ENCODE measurements around the gene RAB3IL1.

The RAB3IL1 gene

DNA sequence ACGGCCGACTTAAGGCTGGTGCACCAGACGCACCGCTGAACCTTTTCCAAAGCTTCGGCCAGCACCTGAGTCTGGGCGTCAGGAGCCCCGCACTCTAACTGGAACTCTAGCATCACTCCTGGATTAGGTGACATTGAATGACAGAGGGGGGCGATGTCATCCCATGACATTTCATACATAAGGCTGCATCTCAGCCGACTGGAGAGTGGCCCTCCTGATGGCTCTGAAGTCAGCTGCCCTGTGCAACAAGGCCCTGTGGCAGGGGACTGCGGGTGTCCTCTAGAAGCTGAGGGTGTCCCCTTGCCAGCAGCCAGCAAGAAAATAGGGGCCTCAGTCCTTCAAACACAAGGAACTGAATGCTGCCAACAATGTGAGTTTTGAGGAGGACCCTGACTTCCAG, 16.0 kb downstream of the RAB3IL1 start:
- no peak for DNase-seq

DNA sequence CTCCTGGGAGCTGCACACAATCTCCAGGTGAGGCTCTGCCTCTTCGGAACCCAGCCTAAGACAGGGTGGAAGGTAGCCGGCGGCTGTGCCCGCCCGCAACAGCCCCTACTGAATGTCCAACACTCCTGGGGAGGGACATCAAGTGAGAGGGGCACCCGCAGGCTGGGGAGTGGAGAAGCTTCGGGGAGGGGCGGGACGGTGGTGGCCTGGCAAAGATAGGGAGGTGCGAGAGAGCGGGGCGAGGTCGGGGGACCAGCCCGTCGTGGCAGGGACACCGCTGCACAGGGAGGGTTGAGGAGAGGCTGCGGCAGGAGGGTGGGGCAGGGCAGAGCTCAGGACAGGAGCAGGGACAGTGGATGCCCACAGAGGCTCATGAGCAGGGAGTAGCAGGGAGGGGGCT, 17.1 kb downstream of the RAB3IL1 start:
- no peak for DNase-seq

DNA sequence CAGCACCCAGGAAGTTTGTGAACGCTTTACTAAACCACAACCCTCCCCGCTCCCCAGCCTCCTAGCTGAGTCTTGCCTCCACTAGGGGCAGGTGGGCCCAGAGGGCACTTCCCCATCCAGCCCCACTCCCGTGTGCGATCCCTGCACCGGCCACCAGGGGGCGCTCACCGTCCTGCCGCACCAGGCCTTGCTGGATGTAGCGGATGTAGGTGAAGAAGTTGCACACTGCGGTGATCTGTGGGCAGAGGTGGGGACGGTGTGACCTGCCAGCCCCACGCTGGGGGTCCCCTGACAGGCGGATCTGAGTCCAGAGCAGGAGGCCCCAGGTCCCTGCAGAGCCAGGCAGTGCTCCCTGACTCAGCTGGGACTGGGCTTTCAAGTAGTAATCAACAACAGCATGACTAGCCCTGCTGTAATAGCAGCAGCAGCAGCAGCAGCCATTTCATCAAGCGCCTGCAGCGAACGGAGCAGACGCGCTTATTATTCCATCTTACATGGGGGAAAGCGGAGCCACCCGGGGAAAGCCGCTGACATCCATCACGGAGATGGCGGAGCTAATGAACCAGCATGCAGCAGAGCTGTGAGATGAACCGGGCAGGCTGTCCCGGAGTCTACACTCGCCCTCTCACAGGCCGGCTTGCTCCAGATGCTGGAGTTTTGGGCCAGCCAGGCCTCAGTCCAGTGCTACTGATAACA, 18.1 kb downstream of the RAB3IL1 start:
- DNase-seq, result peak; percentile 66

DNA sequence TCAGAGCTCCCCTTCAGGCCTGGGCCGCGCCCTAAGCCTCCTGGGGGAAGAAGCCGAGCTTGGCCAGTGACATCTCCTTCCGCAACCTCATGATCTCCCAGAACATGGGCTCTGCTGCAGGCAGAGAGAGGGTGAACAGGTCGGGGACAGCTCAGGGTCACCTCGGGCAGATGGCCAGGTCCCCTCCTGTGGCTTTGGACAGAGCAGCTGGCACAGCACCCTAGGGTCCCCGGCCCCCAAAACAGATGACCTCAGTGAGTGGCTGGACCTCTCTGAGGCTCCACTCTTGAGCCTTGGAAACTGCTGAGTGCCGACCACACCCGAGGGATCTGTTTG, 19.2 kb downstream of the RAB3IL1 start:
- no peak for DNase-seq

DNA sequence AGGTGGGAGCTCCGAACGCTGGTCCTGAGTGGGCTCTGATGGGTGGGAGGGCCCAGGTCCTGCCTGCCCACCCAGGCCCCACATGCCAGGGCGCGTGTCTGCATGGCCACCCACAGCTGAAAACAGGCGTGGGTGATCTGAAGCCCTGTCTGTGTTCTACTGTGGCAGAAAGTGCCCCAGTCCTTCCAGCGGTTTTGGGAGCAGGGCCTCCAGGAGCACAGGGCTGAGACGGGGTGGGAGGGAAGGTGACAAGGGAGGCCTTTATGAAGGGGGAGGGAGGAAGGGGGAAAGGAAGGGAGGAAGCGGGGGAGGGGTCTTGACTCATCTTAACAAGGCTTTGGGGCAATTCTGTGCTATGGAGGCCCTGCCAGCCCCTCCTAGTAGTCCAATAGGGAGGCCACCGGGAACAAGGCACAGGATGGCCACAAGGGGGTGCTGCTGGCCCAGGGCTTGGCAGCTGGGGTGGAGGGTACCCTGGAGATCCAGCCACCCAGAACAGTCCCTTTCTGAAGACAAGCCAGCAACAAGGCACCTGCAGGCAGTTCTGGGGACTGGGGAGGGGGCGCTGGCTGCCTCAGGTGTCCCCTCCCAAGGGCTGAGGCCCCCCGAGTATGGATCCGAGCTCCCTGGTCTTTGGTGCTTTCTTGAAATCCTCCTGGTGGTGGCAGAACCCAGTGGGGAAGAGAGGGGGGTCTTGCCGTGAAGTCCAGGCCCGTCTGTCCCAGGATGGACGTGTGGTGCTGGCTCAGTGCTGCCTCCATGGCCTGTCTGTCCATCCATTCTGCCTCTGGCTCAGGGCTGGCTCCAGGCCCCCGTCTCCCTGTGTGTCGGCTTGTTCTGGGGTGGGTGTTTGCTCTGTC, 19.7 kb downstream of the RAB3IL1 start:
- peak; percentile 61 for DNase-seq

DNA sequence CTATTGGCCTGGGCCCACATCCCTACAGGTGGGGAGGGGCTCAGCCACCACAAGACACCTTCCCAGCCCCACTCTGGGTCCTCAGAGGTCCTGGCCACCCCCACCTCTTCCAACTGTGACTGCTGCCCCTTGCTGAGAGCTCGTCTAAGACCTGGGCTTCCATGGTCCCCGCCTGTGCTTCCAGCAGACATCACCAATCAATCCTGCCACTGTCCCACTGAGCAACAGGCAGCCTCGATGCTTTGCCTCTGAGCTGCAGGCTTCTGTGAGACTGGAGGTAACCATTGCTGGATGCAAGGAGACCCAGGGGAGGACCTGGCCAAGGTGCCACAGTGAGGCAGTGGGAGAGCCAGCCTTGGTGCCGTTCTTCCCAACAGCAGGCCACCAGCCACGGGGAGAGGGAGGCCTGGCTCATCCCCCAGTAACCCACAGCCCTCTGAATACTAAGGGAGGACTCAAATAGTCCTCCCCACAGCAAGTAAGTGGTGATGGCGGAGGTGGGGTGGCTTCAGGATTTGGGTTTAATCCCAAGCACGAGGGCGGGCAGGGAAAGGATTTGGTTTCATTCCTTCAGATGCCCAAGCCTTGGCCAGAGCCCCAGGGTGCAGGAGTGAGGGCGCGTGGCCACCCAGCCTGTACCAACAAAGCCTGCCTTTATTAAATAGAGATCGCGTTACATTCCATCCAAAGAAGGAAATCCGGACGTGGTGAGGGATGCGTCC, 20.5 kb downstream of the RAB3IL1 start:
- DNase-seq, result no peak

DNA sequence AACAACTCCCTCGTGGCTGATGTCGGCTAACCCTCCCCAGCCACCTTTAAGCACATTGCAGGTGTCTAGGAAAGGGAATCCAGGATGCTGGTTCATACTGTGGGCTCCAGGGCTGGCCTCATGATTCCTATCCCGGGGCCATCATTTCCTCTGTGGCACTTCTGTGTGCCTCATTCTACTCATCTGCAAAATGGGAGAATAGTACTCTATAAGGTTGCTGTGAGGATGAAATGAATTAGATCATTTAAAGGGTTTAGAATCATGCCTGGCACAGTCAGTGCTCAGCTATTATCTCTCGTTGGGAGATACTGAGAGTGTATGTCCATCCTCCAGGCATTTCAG, 21.7 kb downstream of the RAB3IL1 start:
- no peak for DNase-seq

DNA sequence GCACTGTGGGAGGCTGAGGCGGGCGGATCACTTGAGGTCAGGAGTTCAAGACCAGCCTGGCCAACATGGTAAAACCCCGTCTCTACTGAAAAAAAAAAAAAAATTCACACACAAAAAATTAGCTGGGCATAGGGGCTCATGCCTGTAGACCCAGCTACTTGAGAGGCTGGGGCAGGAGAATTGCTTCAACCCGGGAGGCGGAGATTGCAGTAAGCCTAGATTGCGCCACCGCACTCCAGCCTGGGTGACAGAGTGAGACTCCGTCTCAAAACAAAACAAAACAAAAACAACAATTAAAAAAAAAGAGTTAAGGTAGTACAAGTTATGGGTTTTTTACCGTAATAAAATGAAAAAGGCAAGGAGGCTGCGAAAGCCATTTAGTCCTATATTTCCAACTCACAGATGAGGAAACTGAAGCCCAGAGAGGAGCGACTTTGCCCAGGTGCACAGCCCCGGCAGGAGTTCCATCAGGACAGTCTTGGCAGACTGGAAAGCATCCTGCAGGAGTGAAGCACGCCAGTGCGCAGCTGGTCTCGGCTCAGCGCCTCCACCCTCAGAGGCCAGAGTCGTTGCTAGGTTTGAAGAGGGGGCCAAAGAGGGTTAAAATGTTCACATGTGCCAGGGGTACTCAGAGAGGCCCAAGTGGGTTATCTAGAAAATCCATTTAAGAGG, 22.2 kb downstream of the RAB3IL1 start:
- no peak for DNase-seq

DNA sequence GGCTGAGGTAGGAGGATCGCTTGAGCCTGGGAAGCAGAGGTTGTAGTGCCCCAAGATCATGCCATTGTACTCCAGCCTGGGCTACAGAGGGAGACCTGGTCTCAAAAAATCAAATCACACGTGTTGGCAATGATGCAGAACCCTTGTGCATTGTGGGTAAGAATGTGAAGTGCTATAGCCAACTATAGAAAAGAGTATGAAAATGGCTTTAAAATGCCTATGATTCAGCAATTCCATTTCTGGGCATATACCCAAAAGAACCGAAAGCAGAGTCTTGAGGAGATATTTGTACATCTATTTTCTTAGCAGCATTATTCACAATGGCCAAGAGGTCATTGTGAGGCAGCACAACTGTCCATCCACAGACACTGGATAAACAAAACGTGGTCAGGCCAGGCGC, 23.4 kb downstream of the RAB3IL1 start:
- no peak for DNase-seq

DNA sequence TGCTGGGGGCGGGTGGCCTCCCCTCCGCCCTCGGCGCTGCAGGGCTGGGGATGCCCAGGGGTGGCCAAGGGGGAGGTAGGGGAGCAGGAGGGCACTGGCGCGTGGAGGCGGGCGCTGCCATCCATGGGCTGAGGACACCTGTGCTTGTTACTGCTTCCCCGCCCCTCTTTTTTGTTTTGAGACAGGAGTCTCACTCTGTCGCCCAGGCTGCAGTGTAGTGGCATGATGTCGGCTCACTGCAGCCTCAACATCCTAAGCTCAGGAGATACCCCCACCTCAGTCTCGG, 25.3 kb downstream of the RAB3IL1 start:
- DNase-seq, result peak; percentile 62

DNA sequence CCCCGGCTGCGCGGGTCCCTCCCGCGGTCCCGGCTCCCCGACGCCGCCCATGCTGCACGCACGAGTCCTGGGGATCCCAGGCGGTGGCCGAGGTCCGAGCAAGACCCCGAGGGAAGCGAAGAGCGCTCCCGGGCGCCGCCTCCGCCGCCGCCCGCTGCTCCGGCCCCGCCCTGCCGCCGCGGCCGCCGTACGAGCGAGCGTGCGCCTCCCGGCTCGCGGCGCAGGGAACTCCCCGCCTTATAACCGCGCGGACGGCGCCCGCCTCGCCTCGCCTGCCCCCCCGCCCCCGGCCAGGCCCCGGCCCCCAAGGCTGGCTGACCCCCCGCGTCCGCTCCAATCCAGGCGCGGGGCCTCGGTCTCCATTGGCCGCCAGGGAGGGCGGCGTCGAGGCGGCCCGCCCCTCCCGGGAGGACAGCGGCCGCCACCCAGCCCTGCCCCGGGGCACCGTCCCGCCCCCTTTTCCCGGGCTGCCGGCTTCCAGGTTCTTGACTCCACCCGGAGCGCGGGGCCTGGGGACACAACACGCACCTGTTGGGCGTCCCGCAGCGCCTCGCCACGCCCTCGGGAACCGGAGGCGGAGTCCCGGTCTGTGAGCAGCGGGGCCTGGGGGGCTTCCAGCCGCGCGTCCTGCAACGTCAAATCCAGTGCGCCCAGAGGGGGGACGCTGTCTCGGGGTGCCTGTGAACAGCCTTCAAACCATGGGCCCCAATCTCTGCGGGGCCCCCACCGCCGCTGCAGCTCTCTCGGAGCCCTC, 25.9 kb downstream of the RAB3IL1 start, which contains the start of gene FADS3:
Gene FADS3 (minus strand): TSS at position 215 of the 754 bp plus-strand sequence. CDS start 164 bp downstream, at position 51.
- peak; percentile 86 for DNase-seq

DNA sequence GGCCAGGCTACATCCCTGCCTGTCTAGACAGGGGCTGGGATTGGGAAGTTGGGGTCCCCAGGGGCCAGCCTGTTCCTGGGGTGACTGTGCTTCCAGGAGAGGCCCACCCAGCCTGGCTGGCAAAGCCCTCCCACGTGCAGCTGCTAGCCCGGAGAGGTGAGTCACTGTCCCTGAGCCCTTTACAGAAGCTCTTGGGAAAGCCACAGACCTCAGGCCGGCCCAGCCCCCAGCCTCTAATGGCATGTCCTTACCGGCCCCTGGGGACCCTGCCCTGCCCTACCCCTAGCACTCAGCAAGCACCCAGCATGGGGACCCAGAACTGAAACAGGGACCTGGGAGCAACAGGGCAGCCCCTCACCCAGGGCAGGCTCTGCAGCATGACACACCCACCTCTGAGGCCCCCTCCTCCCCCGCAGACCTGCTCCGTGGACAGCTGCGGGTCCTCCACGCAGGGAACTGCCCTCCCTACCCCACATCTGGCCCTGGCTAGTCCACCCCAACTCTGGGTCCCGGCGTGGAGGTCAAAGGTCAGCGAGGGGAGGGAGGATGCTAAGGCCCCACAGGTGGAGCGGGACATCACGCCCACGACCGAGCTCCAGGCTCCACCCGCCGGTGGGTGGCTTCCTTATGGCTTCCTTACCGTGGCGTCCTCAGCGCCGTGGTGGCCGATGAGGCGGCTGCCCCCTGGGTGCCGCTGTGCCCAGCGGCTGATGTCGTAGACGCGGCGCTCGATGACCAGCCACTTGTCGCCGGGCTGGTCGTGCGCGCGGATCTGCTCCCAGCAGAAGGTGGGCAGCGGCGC, 26.6 kb downstream of the RAB3IL1 start:
- DNase-seq, result peak; percentile 50

DNA sequence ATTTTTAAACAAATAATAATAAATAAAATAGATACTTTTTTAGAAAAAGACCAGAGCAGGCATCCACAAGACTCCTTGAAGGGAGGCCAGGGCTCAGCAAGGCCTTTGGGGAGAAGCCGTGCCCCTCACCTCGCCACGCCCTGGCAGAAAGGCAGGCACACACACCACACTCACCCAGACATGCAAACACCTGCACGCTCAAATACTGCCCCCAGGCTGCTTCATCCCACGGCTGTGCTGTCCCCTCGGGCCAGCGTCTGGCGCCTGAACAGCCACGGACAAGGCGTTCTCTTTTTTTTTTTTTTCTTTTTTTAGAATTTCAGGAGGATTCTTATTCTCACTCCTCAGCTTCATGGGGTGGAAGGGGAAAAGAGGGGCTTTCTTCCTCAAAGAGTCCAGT, 27.5 kb downstream of the RAB3IL1 start:
- no peak for DNase-seq

DNA sequence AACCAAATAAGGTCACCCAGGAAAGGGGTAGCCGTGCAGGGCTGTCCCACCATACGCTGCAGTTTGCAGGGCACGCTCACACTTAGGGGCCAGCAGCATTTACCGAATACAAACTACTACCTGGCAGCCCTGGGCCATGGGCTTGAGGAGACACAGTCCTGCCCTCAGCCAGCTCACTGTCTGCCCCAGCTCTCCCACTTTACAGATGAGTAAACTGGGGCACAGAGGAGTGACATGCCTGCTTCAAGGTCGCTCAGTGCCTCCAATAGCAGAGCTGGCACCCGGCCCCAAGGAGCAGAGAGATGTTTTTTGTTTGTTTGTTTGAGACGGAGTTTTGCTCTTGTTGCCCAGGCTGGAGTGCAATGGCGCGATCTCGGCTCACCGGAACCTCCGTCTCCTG, 28.8 kb downstream of the RAB3IL1 start:
- DNase-seq, result no peak

DNA sequence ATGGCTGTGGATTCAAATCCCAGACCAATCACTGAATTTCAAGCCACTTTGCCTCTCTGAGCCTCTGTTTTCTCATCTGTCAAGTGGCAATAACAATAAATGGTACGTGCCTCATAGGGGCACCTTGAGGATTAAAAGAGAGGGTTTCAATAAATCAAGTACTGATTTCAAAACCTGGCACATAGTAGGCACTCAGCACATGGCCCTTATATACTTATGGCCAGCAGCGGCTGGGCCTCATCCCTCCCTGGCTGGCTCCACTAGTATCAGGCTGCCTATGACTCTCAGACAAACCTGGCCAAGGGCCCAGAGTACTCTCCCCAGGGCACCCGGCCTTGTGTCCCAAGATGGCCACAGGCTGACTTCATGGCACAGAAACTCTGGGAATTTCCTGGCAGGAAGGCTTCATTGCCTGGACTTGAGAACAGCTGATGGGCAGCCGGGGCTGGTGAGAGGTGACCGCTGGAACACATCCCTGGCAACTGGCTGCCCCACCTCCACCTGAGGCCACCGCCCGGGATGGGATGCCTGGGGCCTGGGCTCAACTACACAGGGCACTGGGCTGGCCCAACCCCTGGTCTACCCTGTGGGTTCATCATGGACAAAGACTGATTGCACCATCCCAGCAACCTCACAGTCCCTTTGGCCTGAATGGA, 29.4 kb downstream of the RAB3IL1 start:
- no peak for DNase-seq

DNA sequence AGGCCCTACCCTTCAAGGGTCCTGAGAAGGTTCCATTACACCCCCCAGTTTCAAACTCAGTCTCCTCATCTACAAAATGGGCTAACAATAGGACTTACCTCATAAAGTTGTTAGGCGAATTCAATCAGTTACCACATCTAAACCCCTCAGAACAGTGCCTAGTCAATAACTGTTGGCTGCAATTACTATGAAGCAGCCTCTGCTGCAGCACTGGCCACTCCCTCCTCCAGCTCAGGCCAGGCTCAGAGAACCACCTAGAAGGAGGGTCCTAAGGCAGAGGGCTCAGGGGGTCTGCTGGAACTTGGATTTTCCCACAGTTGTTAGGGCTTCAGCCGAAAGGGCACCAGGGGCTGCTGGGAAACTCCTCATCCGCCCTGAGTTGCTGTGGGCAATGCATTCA, 30.7 kb downstream of the RAB3IL1 start:
- DNase-seq, result no peak

DNA sequence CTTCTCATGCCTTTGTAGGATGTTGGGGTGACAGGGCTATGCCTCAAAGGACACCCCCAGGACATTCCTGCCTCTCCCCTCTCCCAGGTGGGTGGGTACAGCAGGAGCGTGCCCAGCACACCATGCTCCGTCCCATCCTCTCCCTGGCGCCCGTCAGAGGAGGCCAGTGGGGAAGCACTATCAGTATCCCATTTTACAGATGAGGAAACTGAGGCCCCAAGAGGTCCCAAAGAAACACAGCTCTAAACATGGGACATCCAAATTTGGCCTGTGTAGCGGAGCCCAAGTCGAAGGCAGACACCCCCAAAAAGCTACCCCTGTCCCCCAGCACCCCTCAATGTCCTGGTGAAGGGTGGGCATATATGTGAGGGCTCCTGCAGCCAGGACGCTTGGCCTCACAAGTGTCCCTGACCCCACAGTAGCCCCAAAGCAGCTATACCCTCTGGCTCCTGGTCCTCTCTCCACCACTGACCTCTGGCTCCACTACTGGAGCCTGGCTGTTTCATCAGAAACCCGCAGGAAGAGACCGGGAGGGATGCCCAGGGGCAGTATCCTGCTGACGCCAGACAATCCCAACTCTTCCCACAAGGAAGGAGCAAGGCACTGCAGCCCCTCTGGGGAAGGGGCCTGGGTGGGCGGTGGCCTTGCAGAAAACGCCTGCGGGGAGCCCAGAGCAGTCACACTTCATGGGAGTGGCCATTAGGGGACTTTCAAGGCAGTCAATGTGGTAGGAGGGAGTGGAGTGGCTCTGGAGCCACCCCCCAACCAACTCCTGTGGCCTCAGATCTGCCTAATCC, 31.4 kb downstream of the RAB3IL1 start:
- no peak for DNase-seq

DNA sequence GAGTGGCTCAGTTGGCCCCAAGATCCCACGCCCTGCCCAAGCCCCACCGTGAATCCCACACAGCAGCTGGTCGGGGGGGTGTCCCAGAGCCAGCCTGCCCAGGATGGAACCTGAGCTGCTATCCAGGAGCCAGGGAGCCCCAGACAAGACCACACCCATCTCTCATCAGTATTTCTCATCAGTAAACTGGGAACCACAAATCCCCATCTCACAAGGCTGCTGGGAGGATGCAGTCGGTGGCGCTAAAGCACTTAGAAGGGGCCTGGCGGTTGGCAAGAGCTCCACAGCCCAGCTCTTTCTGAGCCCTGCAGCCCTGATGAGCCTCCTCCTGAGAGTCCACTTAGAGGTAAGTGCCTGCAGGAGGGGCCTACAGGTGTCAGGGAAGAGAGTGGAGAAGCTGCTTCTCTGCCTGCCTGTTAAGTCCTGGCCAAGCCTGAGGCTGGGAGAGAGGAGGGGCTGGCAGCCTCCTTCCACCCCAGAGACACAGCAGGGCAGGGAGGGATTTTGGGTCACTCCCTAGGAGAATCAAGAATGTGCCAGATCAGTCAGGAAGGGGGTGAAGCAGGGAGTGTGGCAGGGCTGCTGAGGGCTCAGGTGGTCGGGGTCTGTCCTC, 32.1 kb downstream of the RAB3IL1 start:
- no peak for DNase-seq

DNA sequence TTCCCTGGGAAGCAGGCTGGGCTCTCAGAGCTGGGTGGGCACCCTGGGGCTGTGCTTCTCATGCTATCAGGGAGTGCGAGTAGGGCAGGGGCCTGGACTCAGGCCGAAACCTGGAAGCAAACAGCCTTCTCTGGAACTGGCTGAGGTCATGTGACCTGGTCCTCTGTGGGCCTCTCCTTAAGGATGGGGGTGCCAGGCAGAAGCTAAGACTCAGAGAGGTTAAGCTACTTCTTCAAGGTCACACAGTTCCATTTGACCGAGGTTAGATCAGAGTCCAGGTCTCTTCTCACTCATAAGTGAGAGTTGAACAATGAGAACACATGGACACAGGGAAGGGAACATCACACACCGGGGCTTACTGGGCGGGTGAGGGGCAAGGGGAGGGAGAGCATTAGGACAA, 33.4 kb downstream of the RAB3IL1 start:
- no peak for DNase-seq

DNA sequence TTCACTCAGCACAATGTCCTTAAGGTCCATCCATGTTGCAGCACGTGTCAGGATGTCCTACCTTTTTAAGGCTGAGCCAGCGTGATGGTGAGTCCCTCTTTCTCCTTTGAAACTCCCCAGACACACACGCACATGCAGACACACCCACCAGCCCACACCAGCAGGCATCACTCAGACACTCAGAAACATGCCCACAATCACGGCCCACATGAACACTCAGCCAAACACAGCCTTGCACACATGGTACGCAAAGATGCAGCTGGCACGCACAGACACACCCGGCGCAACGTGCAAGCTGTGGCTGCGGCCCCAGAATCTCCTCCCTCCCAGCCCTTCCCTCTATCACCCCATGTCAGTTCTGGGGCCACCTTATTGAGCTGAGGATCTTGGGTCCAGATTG, 34.0 kb downstream of the RAB3IL1 start:
- DNase-seq, result no peak
